SK-N-SH (cell line): ENCODE data around the gene SLC7A6OS. TPM values are rescaled to one million over a fixed set of nuclear protein-coding genes. Genes with fewer than 3 reads are reported as not detected.
A peak's percentile ranks its signal among the peaks of the same experiment; 100 is the strongest.

Experiments
- CTCF ChIA-PET: fragments of 300-600, 350-600 bp; formaldehyde crosslinking; extraction: SDS; loops from one replicate; lab custom pipeline; 2021; lab: Yijun Ruan, JAX
- POLR2A ChIA-PET: fragments of 350-600 bp; sonication (Branson Sonifier 250); formaldehyde crosslinking; extraction: SDS; loops from one replicate; lab custom pipeline; 2020; ENCODE audit warnings: antibody characterized with exemption, inconsistent platforms; lab: Yijun Ruan, JAX
- DNase-seq: peaks from one replicate; pipeline ENCODE4 v3.0.0; 2012
- H2AFZ ChIP-seq: fragments of 200-600 bp; sonication (generic); 2 replicates; pipeline ENCODE4 v1.8.1; 2016; ENCODE audit warnings: antibody characterized with exemption, mild to moderate bottlenecking, low read depth
- H3F3A ChIP-seq: fragments of 200-600 bp; sonication (generic); replicated peaks from 2 replicates; pipeline ENCODE3; 2016; ENCODE audit warnings: antibody characterized with exemption, mild to moderate bottlenecking; ENCODE audit not compliant: insufficient read depth
- H3K27ac ChIP-seq, 2 experiments: fragments of 200-500 bp in 1 of 2; fragments of 200-600 bp in 1 of 2; sonication (Bioruptor generic) in 1 of 2; sonication (generic), shearing (Covaris generic) in 1 of 2; 2 replicates each; pipeline versions ENCODE4 v1.5.1 to v1.6.1; 2014 to 2016; ENCODE audit warnings: low read depth in 2 of 2, inconsistent platforms in 1 of 2, low read length in 1 of 2, mild to moderate bottlenecking in 1 of 2, mixed read lengths in 1 of 2
- H3K27me3 ChIP-seq: fragments of 200-600 bp; sonication (generic), shearing (Covaris generic); 2 replicates; pipeline ENCODE4 v1.6.1; 2016; ENCODE audit warnings: mixed run types; ENCODE audit not compliant: insufficient read depth
- H3K36me3 ChIP-seq, 2 experiments: fragments of 200-500 bp in 1 of 2; fragments of 200-600 bp in 1 of 2; sonication (Bioruptor generic) in 1 of 2; sonication (generic) in 1 of 2; replicated peaks in 1 of 2; 2 replicates each; pipeline versions ENCODE3 to v1.5.1; 2014 to 2016; ENCODE audit warnings: low read length in 1 of 2, mild to moderate bottlenecking in 1 of 2; ENCODE audit not compliant: insufficient read depth in 2 of 2, control insufficient read depth in 1 of 2
- H3K4me1 ChIP-seq, 2 experiments: fragments of 200-500 bp in 1 of 2; fragments of 200-600 bp in 1 of 2; sonication (Bioruptor generic) in 1 of 2; sonication (generic), shearing (Covaris generic) in 1 of 2; 2 replicates each; pipeline versions ENCODE4 v1.5.1 to v1.6.1; 2014 to 2016; ENCODE audit warnings: low read depth in 1 of 2, low read length in 1 of 2, mixed run types in 1 of 2; ENCODE audit not compliant: insufficient read depth in 2 of 2, control insufficient read depth in 1 of 2
- H3K4me2 ChIP-seq: fragments of 200-600 bp; sonication (generic), shearing (Covaris generic); 2 replicates; pipeline ENCODE4 v1.6.1; 2017; ENCODE audit warnings: mixed run types
- H3K4me3 ChIP-seq, 2 experiments: fragments of 200-500 bp in 1 of 2; fragments of 200-600 bp in 1 of 2; sonication (Bioruptor generic) in 1 of 2; sonication (generic), shearing (Covaris generic) in 1 of 2; 2 replicates each; pipeline versions ENCODE4 v1.5.1 to v1.8.1; 2014 to 2016; ENCODE audit warnings: low read depth in 2 of 2, inconsistent platforms in 1 of 2, low read length in 1 of 2, mild to moderate bottlenecking in 1 of 2, mixed read lengths in 1 of 2, moderate library complexity in 1 of 2
- H3K79me2 ChIP-seq: fragments of 200-600 bp; sonication (generic); 2 replicates; pipeline ENCODE4 v1.8.1; 2017; ENCODE audit warnings: mild to moderate bottlenecking; ENCODE audit not compliant: insufficient read depth
- H3K9ac ChIP-seq: fragments of 200-600 bp; sonication (generic); 2 replicates; pipeline ENCODE4 v1.6.1; 2017; ENCODE audit warnings: mixed run types
- H3K9me2 ChIP-seq: fragments of 200-600 bp; sonication (generic); 2 replicates; pipeline ENCODE4 v1.6.1; 2017; ENCODE audit warnings: mixed run types
- H3K9me3 ChIP-seq: fragments of 200-600 bp; sonication (generic); 2 replicates; pipeline ENCODE4 v1.6.1; 2017; ENCODE audit warnings: mixed run types, mild to moderate bottlenecking, moderate library complexity
- H4K20me1 ChIP-seq: fragments of 200-600 bp; sonication (generic); 2 replicates; pipeline ENCODE4 v1.6.1; 2017; ENCODE audit warnings: mild to moderate bottlenecking, mixed run types; ENCODE audit not compliant: insufficient read depth
- GABPA ChIP-seq: IDR thresholded peaks from 2 replicates; pipeline ENCODE4 v1.4.0; 2012; ENCODE audit warnings: low read depth, mild to moderate bottlenecking
- JUND ChIP-seq: IDR thresholded peaks from 2 replicates; pipeline ENCODE4 v1.4.0; 2012
- PBX3 ChIP-seq: IDR thresholded peaks from 2 replicates; pipeline ENCODE4; 2012
- SIN3A ChIP-seq: IDR thresholded peaks from 2 replicates; pipeline ENCODE4 v1.6.1; 2012; ENCODE audit warnings: low read depth, mild to moderate bottlenecking, low read length, moderate library complexity, borderline replicate concordance
- TAF1 ChIP-seq: IDR thresholded peaks from 2 replicates; pipeline ENCODE4 v1.6.1; 2012; ENCODE audit warnings: low read depth, mild to moderate bottlenecking, low read length, moderate library complexity, borderline replicate concordance
- TCF12 ChIP-seq: IDR thresholded peaks from 2 replicates; pipeline ENCODE4 v1.4.0; 2012
- WGBS: methylation state at CpG from one replicate; pipeline ENCODE4 v1.1.6; 2017; ENCODE audit warnings: low lambda C conversion rate; 5-methylcytosine and 5-hydroxymethylcytosine counted together
- polyA plus RNA-seq, 3 experiments: library from polyadenylated mRNA; depleted of rRNA; stranded (reverse); fragments of >200 nt; gene quantifications; 2 replicates each; pipeline ENCODE4 v1.2.3, GENCODE V29; 2012
- TF ChIP-seq, protein P1 (sequence below): fragments of 150-350 bp; IDR thresholded peaks from 2 replicates; pipeline ENCODE4 v1.6.1; 2016; ENCODE audit warnings: mild to moderate bottlenecking, low read depth, low read length
- TF ChIP-seq, protein P2 (sequence below): IDR thresholded peaks from 2 replicates; pipeline ENCODE4 v1.6.1; 2012; ENCODE audit warnings: mild to moderate bottlenecking, low read depth, low read length, moderate library complexity

The SLC7A6OS gene
- polyA plus RNA-seq, 1 of the 3 experiments (the other 2 are of a cell fraction): 6.6 TPM

DNA sequence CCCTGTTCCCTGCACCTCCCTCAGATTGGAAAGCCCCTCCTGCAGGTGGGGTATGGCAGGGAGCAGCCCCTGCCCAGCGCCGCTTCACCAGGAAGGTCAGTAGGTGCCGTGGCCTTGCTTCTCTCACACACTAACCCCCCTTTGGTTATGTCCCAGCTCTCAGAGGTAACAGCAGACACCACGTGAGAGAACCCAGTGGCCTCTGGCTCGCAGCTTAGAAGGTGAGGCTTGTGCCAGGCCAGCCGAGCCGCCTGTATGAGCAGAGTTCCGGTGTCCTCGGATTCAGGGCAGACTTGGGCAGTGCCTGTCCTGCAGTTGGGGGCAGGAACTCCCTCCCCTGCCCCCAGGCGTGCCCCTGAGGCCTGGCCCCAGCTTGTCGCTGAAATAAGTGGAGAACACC is 47.2 kb upstream of the SLC7A6OS start:
- CTCF ChIA-PET: interaction anchor here (1.4 to 2.6 kb wide), 4 partner anchors 24 to 163 kb away, joined by 4 to 11 read pairs (median 7); no protein-coding TSS in a partner anchor
- H3K9me2 ChIP-seq: no peaks in the 10 kb centered on the region
- WGBS: 89% methylated on average over 9 of the region's 11 CpGs

GRCh38 chr16:68357521-68357922 is 46.8 kb upstream of the SLC7A6OS start:
- H3K4me2 ChIP-seq: no peak overlapping the region
- WGBS: 100% methylated on average over 9 of the region's 9 CpGs
- peaks cover 4 to 36% of the 10 kb centered on the region in 2 experiments for H3K36me3 ChIP-seq
- H3K9me3 ChIP-seq: no peaks in the 10 kb centered on the region
- H3K4me1 ChIP-seq: peaks cover 0 to 16% of the 10 kb centered on the region in 2 experiments; a peak in 1 of 4 replicates
- H3K9me2 ChIP-seq: no peaks in the 10 kb centered on the region
- H4K20me1 ChIP-seq: no peaks in the 10 kb centered on the region
- peak; percentile 14 for DNase-seq
- H3K4me3 ChIP-seq: no peak overlapping the region
- H3K27me3 ChIP-seq: no peaks in the 10 kb centered on the region
- no peaks in the 10 kb centered on the region for H3F3A ChIP-seq
- H2AFZ ChIP-seq: no peak overlapping the region
- no peak overlapping the region for H3K27ac ChIP-seq
- no peak for TF ChIP-seq TAF1
- no peak for TF ChIP-seq JUND
- TF ChIP-seq, protein P1, sequence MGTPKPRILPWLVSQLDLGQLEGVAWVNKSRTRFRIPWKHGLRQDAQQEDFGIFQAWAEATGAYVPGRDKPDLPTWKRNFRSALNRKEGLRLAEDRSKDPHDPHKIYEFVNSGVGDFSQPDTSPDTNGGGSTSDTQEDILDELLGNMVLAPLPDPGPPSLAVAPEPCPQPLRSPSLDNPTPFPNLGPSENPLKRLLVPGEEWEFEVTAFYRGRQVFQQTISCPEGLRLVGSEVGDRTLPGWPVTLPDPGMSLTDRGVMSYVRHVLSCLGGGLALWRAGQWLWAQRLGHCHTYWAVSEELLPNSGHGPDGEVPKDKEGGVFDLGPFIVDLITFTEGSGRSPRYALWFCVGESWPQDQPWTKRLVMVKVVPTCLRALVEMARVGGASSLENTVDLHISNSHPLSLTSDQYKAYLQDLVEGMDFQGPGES: no peak
- TF ChIP-seq SIN3A: no peak
- TF ChIP-seq, protein P2, sequence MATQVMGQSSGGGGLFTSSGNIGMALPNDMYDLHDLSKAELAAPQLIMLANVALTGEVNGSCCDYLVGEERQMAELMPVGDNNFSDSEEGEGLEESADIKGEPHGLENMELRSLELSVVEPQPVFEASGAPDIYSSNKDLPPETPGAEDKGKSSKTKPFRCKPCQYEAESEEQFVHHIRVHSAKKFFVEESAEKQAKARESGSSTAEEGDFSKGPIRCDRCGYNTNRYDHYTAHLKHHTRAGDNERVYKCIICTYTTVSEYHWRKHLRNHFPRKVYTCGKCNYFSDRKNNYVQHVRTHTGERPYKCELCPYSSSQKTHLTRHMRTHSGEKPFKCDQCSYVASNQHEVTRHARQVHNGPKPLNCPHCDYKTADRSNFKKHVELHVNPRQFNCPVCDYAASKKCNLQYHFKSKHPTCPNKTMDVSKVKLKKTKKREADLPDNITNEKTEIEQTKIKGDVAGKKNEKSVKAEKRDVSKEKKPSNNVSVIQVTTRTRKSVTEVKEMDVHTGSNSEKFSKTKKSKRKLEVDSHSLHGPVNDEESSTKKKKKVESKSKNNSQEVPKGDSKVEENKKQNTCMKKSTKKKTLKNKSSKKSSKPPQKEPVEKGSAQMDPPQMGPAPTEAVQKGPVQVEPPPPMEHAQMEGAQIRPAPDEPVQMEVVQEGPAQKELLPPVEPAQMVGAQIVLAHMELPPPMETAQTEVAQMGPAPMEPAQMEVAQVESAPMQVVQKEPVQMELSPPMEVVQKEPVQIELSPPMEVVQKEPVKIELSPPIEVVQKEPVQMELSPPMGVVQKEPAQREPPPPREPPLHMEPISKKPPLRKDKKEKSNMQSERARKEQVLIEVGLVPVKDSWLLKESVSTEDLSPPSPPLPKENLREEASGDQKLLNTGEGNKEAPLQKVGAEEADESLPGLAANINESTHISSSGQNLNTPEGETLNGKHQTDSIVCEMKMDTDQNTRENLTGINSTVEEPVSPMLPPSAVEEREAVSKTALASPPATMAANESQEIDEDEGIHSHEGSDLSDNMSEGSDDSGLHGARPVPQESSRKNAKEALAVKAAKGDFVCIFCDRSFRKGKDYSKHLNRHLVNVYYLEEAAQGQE: no peak
- no peak for TF ChIP-seq PBX3
- no peak for TF ChIP-seq TCF12
- CTCF ChIA-PET: interaction anchor here (1.4 to 2.6 kb wide), 4 partner anchors 24 to 163 kb away, joined by 4 to 11 read pairs (median 7); no protein-coding TSS in a partner anchor
- H3K9ac ChIP-seq: no peak overlapping the region
- POLR2A ChIA-PET: no interaction called here
- no peaks in the 10 kb centered on the region for H3K79me2 ChIP-seq

More for the DNA sequence above, 47.2 kb upstream of the SLC7A6OS start:
- H2AFZ ChIP-seq: no peak overlapping the region
- H3K27me3 ChIP-seq: no peaks in the 10 kb centered on the region
- no peaks in the 10 kb centered on the region for H3F3A ChIP-seq
- no peaks in the 10 kb centered on the region for H3K9me3 ChIP-seq
- peaks cover 0 to 20% of the 10 kb centered on the region in 2 experiments; a peak in 2 of 4 replicates for H3K4me1 ChIP-seq
- TF ChIP-seq GABPA (no peak), PBX3 (no peak)
- POLR2A ChIA-PET: no interaction called here
- no peak overlapping the region for H3K27ac ChIP-seq
- H3K79me2 ChIP-seq: no peaks in the 10 kb centered on the region
- H3K36me3 ChIP-seq: peaks cover under 1 to 32% of the 10 kb centered on the region in 2 experiments
- H4K20me1 ChIP-seq: no peaks in the 10 kb centered on the region
- no peak overlapping the region for H3K9ac ChIP-seq
- H3K4me2 ChIP-seq: no peak overlapping the region
- no peak overlapping the region for H3K4me3 ChIP-seq
- DNase-seq: peak; percentile 24
